HEK293T (cell line): Measurements from ENCODE around the gene COX7A2.

Experiments used
- CTCF ChIA-PET: fragments of 350-600 bp; formaldehyde crosslinking; extraction: SDS; loops from one replicate; lab custom pipeline; 2021; ENCODE audit warnings: antibody characterized with exemption, inconsistent platforms; lab: Yijun Ruan, JAX
- POLR2A ChIA-PET: fragments of 350-600 bp; formaldehyde crosslinking; extraction: SDS; loops from one replicate; lab custom pipeline; 2020; ENCODE audit warnings: antibody characterized with exemption, inconsistent platforms; lab: Yijun Ruan, JAX
- DNase-seq: peaks from one replicate; pipeline ENCODE4 v3.0.0; 2012; ENCODE audit warnings: mixed read lengths; ENCODE audit errors: extremely low spot score
- ARNT ChIP-seq: fragments of 450-650 bp; IDR thresholded peaks from 2 replicates; pipeline ENCODE4 v1.6.1; 2017; ENCODE audit warnings: mild to moderate bottlenecking
- BHLHE40 ChIP-seq: fragments of 450-650 bp; IDR thresholded peaks from 2 replicates; pipeline ENCODE4 v1.6.1; 2016; ENCODE audit warnings: mild to moderate bottlenecking, moderate library complexity, borderline replicate concordance
- CTBP1 ChIP-seq: fragments of 450-650 bp; IDR thresholded peaks from 2 replicates; pipeline ENCODE4 v1.6.1; 2016; ENCODE audit warnings: borderline replicate concordance
- ELF4 ChIP-seq: fragments of 450-650 bp; IDR thresholded peaks from 2 replicates; pipeline ENCODE4 v1.6.1; 2017; ENCODE audit warnings: antibody characterized with exemption
- FOXA1 ChIP-seq: fragments of 450-650 bp; IDR thresholded peaks from 2 replicates; pipeline ENCODE4 v1.6.1; 2016; ENCODE audit warnings: mild to moderate bottlenecking
- FOXK2 ChIP-seq: fragments of 450-650 bp; IDR thresholded peaks from 2 replicates; pipeline ENCODE4 v1.6.1; 2016; ENCODE audit warnings: mild to moderate bottlenecking
- FOXM1 ChIP-seq: fragments of 450-650 bp; IDR thresholded peaks from 2 replicates; pipeline ENCODE4 v1.6.1; 2017; ENCODE audit warnings: mild to moderate bottlenecking, borderline replicate concordance
- HDGF ChIP-seq: fragments of 450-650 bp; IDR thresholded peaks from 2 replicates; pipeline ENCODE4 v1.6.1; 2017; ENCODE audit warnings: antibody characterized with exemption, borderline replicate concordance
- L3MBTL2 ChIP-seq: fragments of 450-650 bp; conservative IDR thresholded peaks from 2 replicates; pipeline ENCODE4 v1.6.1; 2016; ENCODE audit warnings: mild to moderate bottlenecking
- LEF1 ChIP-seq: fragments of 450-650 bp; IDR thresholded peaks from 2 replicates; pipeline ENCODE4 v1.6.1; 2017; ENCODE audit warnings: mild to moderate bottlenecking, borderline replicate concordance
- NFRKB ChIP-seq: fragments of 450-650 bp; IDR thresholded peaks from 2 replicates; pipeline ENCODE4 v1.6.1; 2016; ENCODE audit warnings: mild to moderate bottlenecking, moderate library complexity
- SP1 ChIP-seq: fragments of 450-650 bp; IDR thresholded peaks from 2 replicates; pipeline ENCODE4 v1.6.1; 2017
- SUZ12 ChIP-seq: fragments of 450-650 bp; IDR thresholded peaks from 2 replicates; pipeline ENCODE4 v1.6.1; 2016; ENCODE audit warnings: mild to moderate bottlenecking
- TARDBP ChIP-seq: fragments of 450-650 bp; IDR thresholded peaks from 2 replicates; pipeline ENCODE4 v1.6.1; 2016
- ZNF384 ChIP-seq: fragments of 450-650 bp; IDR thresholded peaks from 2 replicates; pipeline ENCODE4 v1.6.1; 2016
- TF ChIP-seq, protein P1 (sequence below): fragments of 450-650 bp; IDR thresholded peaks from 2 replicates; pipeline ENCODE4 v1.6.1; 2016

Gene COX7A2

DNA sequence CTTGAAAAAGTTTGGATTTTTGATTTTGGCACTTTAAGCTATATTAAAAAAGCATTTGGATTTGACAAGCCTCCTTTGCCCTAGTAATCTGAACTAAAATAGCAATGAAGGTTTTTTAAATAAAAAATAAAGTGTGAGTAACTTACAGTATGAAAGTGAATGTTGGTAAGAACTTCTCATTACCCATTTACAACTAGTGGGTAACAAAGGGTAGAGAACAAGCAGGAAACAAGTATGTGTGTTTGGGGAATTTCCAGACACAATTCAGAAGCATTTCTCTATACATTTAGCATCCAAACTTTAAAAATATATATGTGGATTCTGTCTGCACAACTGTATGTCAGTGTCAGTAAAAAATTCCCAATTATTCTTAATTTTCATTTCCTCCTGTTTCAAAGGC lies 38.1 kb upstream of the COX7A2 start:
- CTCF ChIA-PET = no interaction called here
- TF ChIP-seq L3MBTL2 (no peak), HDGF (no peak), ZNF384 (no peak), ARNT (no peak), SUZ12 (no peak), SP1 (no peak), NFRKB (no peak)
- DNase-seq = no peak
- POLR2A ChIA-PET = interaction anchor here (1.4 kb wide), 1 partner anchor 320 kb away, joined by 4 read pairs; the partner anchor contains the start of gene SENP6

DNA sequence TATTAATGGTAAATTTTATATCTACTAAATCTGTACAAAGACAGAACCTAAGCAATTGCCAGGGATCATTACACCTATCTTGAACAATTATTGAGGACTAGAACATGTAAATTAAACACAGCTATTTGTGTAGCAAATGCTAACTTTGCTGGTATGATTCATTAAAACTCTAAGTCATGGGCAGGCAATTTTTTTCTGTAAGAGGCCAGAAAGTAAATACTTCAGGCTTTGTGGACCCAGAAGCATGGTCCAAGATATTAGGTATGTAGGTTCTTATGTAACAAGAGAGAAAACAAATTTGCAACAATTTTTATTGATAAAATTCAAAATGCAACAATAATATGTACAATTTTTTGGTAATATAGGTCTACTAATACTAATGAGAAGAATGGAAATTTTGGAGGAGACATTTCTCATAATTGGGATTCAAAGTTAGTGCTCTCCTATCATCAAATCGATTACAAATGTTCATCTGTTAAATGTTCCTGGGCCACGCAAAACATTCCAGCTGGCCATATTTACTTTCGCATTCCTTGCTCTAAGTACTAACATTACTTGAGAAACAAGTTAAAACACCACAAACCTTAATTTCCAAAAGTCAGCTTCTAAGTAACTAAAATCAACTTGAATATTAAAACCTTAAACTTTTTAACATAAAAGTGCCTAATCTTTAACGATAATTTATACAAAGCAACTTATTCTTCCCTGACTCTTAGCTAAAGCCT lies 36.7 kb upstream of the COX7A2 start:
- no peak for DNase-seq
- no peak for TF ChIP-seq FOXA1
- no peak for TF ChIP-seq NFRKB
- no peak for TF ChIP-seq ZNF384
- no peak for TF ChIP-seq ARNT
- TF ChIP-seq ELF4 = no peak
- no peak for TF ChIP-seq SUZ12
- TF ChIP-seq CTBP1 = no peak
- TF ChIP-seq, protein P1, sequence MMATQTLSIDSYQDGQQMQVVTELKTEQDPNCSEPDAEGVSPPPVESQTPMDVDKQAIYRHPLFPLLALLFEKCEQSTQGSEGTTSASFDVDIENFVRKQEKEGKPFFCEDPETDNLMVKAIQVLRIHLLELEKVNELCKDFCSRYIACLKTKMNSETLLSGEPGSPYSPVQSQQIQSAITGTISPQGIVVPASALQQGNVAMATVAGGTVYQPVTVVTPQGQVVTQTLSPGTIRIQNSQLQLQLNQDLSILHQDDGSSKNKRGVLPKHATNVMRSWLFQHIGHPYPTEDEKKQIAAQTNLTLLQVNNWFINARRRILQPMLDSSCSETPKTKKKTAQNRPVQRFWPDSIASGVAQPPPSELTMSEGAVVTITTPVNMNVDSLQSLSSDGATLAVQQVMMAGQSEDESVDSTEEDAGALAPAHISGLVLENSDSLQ = no peak
- no peak for TF ChIP-seq SP1
- no peak for TF ChIP-seq TARDBP
- TF ChIP-seq FOXK2 = no peak
- no peak for TF ChIP-seq BHLHE40
- no peak for TF ChIP-seq L3MBTL2
- TF ChIP-seq LEF1 = no peak
- TF ChIP-seq FOXM1 = no peak
- no peak for TF ChIP-seq HDGF
- POLR2A ChIA-PET = no interaction called here
- CTCF ChIA-PET = interaction anchor here (1.5 kb wide), 1 partner anchor 17 kb away, joined by 3 read pairs; no protein-coding TSS in a partner anchor

DNA sequence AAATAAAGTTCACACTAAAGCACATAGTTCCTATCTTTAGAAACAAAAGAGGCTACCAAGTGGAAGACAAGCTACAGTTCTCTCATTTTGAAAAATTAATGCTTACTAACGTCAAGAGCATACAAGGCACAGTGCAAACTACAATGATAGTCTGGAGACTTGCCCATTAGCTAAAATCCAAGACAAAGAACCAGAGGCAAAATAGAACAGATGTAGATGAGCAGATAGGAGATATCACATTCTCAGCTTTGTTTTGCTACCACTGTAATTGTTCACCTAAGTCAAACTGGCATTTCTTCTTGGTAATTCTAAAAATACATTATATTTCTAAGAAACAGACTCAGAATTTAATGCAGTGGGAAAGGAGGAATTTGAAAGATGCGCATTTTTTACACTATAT lies 35.8 kb upstream of the COX7A2 start:
- ChIA-PET POLR2A (no interaction called here), CTCF (interaction anchor here (1.5 kb wide), 1 partner anchor 18 kb away, joined by 3 read pairs; no protein-coding TSS in a partner anchor)
- TF ChIP-seq ZNF384 = no peak
- no peak for TF ChIP-seq FOXK2
- TF ChIP-seq TARDBP = no peak
- no peak for TF ChIP-seq NFRKB
- no peak for TF ChIP-seq HDGF
- TF ChIP-seq ARNT = no peak
- TF ChIP-seq ELF4 = no peak
- TF ChIP-seq, protein P1 = no peak
- TF ChIP-seq FOXA1 = no peak
- no peak for TF ChIP-seq LEF1
- TF ChIP-seq L3MBTL2 = no peak
- no peak for TF ChIP-seq CTBP1
- TF ChIP-seq SUZ12 = no peak
- TF ChIP-seq SP1 = no peak
- TF ChIP-seq BHLHE40 = no peak
- no peak for DNase-seq

DNA sequence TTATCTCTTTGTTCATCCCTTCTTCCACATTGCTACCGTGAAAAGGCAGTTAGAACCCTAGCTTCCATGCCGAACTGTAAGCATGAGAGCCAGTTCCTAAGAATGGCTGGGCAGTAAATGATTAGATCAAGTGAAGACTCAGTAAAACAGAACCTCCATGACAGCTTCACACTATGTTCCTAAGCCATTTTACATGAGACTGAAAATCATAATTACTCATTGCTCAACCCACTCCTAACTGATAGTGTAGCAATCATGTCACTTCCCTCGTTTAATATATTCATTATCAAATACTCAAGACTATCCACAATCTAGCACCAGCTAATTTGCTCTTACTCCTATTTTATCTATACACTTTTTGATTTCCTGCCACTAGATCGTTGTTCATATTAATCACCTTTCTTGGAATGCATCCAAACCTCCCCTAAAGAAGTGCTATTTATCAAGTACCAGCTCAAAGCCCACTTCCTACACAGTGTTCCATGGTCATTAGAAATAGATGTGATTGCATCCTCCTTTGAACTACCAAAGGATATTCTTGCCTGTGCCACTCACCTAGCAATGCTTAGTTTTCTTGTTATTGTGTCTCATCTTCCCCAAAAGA lies 35.0 kb upstream of the COX7A2 start:
- POLR2A ChIA-PET = interaction anchor here (0.5 kb wide), 1 partner anchor 35 kb away, joined by 3 read pairs; the partner anchor contains the start of gene COX7A2
- TF ChIP-seq ELF4 (no peak), FOXK2 (no peak), ZNF384 (no peak)
- DNase-seq = no peak
- CTCF ChIA-PET = interaction anchor here (1.5 kb wide), 1 partner anchor 19 kb away, joined by 3 read pairs; no protein-coding TSS in a partner anchor

DNA sequence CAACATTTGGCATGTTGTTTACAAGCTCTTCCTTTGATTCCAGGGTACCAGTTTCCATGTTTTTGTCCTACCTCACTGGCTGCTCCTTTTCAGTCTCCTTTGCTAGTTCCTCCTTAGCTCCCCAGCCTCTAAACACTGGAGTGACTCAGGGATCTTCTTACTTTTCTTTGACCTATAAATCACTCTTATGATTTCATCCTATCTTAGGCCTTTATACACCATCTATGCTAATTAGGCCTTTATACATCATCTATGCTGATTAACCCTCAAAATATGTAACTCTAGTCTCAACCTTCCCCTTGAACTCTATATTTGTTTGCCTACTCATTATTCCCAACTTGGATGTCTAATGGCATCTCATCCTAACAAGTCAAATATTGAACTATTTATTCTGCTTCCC lies 31.5 kb upstream of the COX7A2 start:
- ChIA-PET POLR2A (no interaction called here), CTCF (interaction anchor here (1.1 kb wide), 1 partner anchor 71 kb away, joined by 3 read pairs; no protein-coding TSS in a partner anchor)
- DNase-seq = no peak
- no peak for TF ChIP-seq L3MBTL2
- TF ChIP-seq ARNT = no peak
- TF ChIP-seq HDGF = no peak
- TF ChIP-seq LEF1 = no peak
- no peak for TF ChIP-seq TARDBP
- no peak for TF ChIP-seq FOXA1
- no peak for TF ChIP-seq FOXK2

DNA sequence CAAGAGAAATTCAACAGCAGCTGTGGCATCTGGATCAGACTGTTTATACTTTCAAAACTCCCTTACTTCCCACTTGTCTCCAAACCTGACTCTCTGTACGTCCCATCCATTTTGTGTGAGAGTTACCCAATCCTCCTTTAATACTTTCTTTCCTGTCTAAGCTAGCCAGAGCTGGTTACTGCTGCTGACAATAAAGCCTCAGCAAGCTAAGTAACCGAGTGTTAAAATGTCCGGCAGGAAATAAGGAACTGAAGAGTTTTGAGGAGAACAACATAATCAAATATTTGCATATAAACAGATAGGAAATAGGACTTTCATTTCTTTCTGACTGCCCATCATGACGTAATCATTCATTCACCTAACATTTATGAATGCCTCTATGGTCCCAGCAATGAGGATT lies 29.4 kb upstream of the COX7A2 start:
- ChIA-PET POLR2A (interaction anchor here (1.5 kb wide), 1 partner anchor 12 kb away, joined by 4 read pairs; the partner anchor contains the start of gene TMEM30A), CTCF (no interaction called here)
- no peak for TF ChIP-seq BHLHE40
- no peak for TF ChIP-seq LEF1
- no peak for TF ChIP-seq FOXM1
- no peak for TF ChIP-seq ELF4
- no peak for TF ChIP-seq ARNT
- TF ChIP-seq SUZ12 = no peak
- no peak for TF ChIP-seq SP1
- no peak for TF ChIP-seq FOXA1
- TF ChIP-seq NFRKB = no peak
- no peak for TF ChIP-seq CTBP1
- no peak for TF ChIP-seq TARDBP
- TF ChIP-seq HDGF = no peak
- DNase-seq = no peak
